Activated naive CD4-positive, alpha-beta T cell treated with anti-CD3 and anti-CD28 coated beads, Interleukin-2, amount 50 U/mL, for 72 hours (primary cell): ENCODE measurements around the gene RPL22. TPM values are rescaled to one million over a fixed set of nuclear protein-coding genes. Genes with fewer than 3 reads are reported as not detected.

Source experiments
- ATAC-seq, 2 donors: fragments of 150-1000 bp; cut with Tn5 transposase; 2 replicates each; pipeline ENCODE4 v1.10.0; 2021; ENCODE audit warnings: mild to moderate bottlenecking in 2 of 2, moderate library complexity in 2 of 2
- DNase-seq, 2 donors: peaks; one replicate each; pipeline ENCODE4 v3.0.0; 2021 to 2022; ENCODE audit warnings: low spot score in 2 of 2
- H3K27ac Mint-ChIP-seq, 2 donors: one replicate each; pipeline ENCODE4 v1.8.0; 2022; ENCODE audit warnings: mild to moderate bottlenecking in 2 of 2, mixed read lengths in 2 of 2
- H3K36me3 Mint-ChIP-seq, 2 donors: one replicate each; pipeline ENCODE4 v1.8.0; 2022; ENCODE audit warnings: mixed read lengths in 2 of 2
- H3K9me3 Mint-ChIP-seq, 2 donors: one replicate each; pipeline ENCODE4 v1.8.0; 2022; ENCODE audit warnings: mixed read lengths in 2 of 2
- total RNA-seq, 2 donors: library from RNA; stranded (reverse); gene quantifications; one replicate each; pipeline ENCODE4 v1.2.3, GENCODE V29; 2022

The RPL22 gene
- total RNA-seq, 2 donors from 2014 or later, result 514 to 595 TPM

GRCh38 chr1:6141592-6141991 lies 57.8 kb downstream of the RPL22 start:
- Mint-ChIP-seq H3K9me3 (no peaks in the 10 kb centered on the region), H3K27ac (no peak overlapping the region), H3K36me3 (no peaks in the 10 kb centered on the region)
- ATAC-seq, result peak; percentile 85 to 88
- DNase-seq, result peak in 1 of 2 donors; percentile 33

GRCh38 chr1:6140413-6140812 lies 59.0 kb downstream of the RPL22 start:
- H3K36me3 Mint-ChIP-seq, result no peaks in the 10 kb centered on the region
- H3K27ac Mint-ChIP-seq, result no peak overlapping the region
- no peaks in the 10 kb centered on the region for H3K9me3 Mint-ChIP-seq
- ATAC-seq (no peak), DNase-seq (no peak)

- Mint-ChIP-seq H3K36me3 (peaks cover 0 to 2% of the 10 kb centered on the region in 2 donors), H3K9me3 (peaks cover 0 to under 1% of the 10 kb centered on the region in 2 donors), H3K27ac (no peak overlapping the region)
- no peak for DNase-seq
- ATAC-seq, result no peak
Observed at GRCh38 chr1:6137758-6138157, 61.6 kb downstream of the RPL22 start.

GRCh38 chr1:6136516-6137220 lies 62.7 kb downstream of the RPL22 start:
- Mint-ChIP-seq H3K36me3 (peaks cover 0 to 9% of the 10 kb centered on the region in 2 donors), H3K27ac (no peak overlapping the region), H3K9me3 (peaks cover 7 to 8% of the 10 kb centered on the region in 2 donors)
- ATAC-seq (no peak), DNase-seq (no peak)

Other genes with a start within 250 kb of the RPL22 start
- 10 to 100 TPM in 1 of 2 donors, 1 to 10 TPM in 1; 10.0 to 22.5 TPM for gene NPHP4, start 207.2 kb downstream of the RPL22 start, total RNA-seq
- 100 to 1,000 TPM; 214 to 334 TPM for gene KCNAB2, start 153.7 kb downstream of the RPL22 start, total RNA-seq
- under 1 TPM; 0.47 to 0.59 TPM for gene CHD5, start 19.3 kb downstream of the RPL22 start, total RNA-seq
- gene RNF207, start 6.5 kb upstream of the RPL22 start, total RNA-seq, result 10 to 100 TPM in 1 of 2 donors, 1 to 10 TPM in 1; 1.5 to 20.6 TPM
- gene ICMT, start 36.4 kb upstream of the RPL22 start, total RNA-seq, result 10 to 100 TPM; 31.6 to 34.1 TPM
- gene HES3, start 44.6 kb upstream of the RPL22 start, total RNA-seq, result not detected
- under 1 TPM; 0.31 to 0.73 TPM for gene GPR153, start 61.5 kb upstream of the RPL22 start, total RNA-seq
- 10 to 100 TPM; 46.0 to 75.8 TPM for gene ACOT7, start 194.2 kb upstream of the RPL22 start, total RNA-seq
- 1 to 10 TPM in 1 of 2 donors, under 1 TPM in 1; 0.35 to 1.1 TPM for gene HES2, start 220.3 kb upstream of the RPL22 start, total RNA-seq
- gene ESPN, start 225.2 kb upstream of the RPL22 start, total RNA-seq, result 1 to 10 TPM in 1 of 2 donors, under 1 TPM in 1; 0.89 to 1.9 TPM